Stimulated activated naive CD8-positive, alpha-beta T cell treated with anti-CD3 and anti-CD28 coated beads, Interleukin-15, amount 100 ng/mL, for 72 hours (primary cell): Measurements from ENCODE around the gene RTL1.

ENCODE experiments used
- ATAC-seq: fragments of 150-1000 bp; cut with Tn5 transposase; 2 replicates; pipeline ENCODE4 v1.10.0; 2021; ENCODE audit warnings: mild to moderate bottlenecking, moderate library complexity
- DNase-seq, 2 donors: peaks; one replicate each; pipeline ENCODE4 v3.0.0; 2021 to 2022
- H3K27ac Mint-ChIP-seq, 2 donors: one replicate each; pipeline ENCODE4 v1.8.0; 2022; ENCODE audit warnings: mild to moderate bottlenecking in 2 of 2, mixed read lengths in 2 of 2, moderate library complexity in 2 of 2
- H3K27me3 Mint-ChIP-seq: one replicate; pipeline ENCODE4 v1.8.0; 2022; ENCODE audit warnings: mixed read lengths
- H3K4me1 Mint-ChIP-seq: one replicate; pipeline ENCODE4 v1.8.0; 2022; ENCODE audit warnings: mild to moderate bottlenecking, mixed read lengths
- H3K4me3 Mint-ChIP-seq, 2 donors: one replicate each; pipeline ENCODE4 v1.8.0; 2022; ENCODE audit warnings: mild to moderate bottlenecking in 2 of 2, mixed read lengths in 2 of 2, moderate library complexity in 1 of 2
- H3K9me3 Mint-ChIP-seq, 2 donors: one replicate each; pipeline ENCODE4 v1.8.0; 2022; ENCODE audit warnings: mixed read lengths in 2 of 2

Gene RTL1

DNA sequence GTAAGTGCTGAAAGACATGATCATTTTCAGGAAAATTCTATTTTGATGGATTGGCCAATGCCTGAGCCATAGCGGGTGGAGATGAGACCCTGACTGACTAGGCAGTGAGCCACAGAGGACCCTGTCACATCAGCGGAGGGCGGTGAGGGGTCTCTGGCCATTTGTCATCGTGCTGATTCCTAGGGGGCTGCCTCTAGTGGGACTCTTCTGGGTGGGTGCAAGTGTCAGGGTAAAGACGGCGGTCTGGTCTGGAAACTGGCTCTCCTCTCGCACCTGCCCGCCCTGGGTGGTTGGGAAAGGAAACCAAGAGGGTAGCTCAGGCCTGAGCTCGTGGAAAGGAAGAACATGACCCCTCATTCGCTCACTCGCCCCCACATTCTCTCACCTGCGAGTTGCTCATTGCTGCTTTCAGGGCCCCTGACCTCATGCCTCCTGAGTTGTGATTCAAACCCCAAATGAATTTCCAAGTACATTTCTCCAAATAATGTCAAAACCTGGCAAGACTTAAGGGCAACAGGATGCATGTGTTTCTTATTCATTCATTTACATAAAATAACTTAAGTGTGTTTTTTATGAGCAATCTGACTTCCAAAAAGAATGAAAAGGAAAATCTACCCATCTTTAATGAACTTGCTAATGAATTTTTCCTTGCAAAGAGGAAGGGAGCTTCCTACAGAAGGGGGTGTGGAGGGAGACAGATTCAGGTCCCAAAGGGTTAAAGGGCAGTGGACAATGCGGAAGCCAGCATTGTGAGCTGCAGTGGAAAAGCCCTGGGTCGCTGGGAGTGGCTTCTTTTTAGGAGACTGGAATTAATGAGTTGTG lies 64.8 kb downstream of the RTL1 start:
- peaks cover 9% of the 10 kb centered on the region for H3K27me3 Mint-ChIP-seq
- no peak for DNase-seq
- no peaks in the 10 kb centered on the region for H3K9me3 Mint-ChIP-seq
- peak overlapping the region in 1 of 2 donors; percentile 57 for H3K27ac Mint-ChIP-seq
- peaks cover 17% of the 10 kb centered on the region for H3K4me1 Mint-ChIP-seq
- H3K4me3 Mint-ChIP-seq, result no peak overlapping the region
- no peak for ATAC-seq

DNA sequence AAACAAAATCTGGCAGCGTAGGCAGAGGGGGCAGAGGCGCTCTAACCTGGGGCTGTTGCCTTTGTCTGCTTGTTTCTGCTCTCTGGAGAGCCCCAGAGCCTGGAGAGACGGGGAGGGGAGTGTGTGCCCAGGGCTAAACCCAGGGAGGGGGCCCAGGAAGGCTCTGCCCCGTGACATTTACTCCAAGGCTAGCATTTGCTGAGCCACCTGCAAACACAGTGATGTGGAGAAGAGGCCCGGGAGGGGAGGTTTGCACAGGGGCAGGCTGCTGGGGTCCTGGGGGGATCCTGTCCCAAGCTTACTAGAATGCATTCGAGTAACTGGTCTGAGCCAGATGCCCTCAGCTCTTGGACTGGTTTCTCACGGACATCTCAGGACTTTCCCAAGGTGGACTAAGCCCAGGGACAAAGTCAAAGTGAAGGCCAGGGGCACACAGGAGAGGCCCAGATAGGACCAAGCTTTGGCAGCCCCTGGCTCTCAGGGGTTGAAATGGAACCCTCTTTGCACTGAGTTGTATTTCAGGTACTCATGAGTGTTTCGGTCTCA lies 65.6 kb downstream of the RTL1 start:
- DNase-seq (no peak), ATAC-seq (no peak)
- H3K27ac Mint-ChIP-seq, result no peak overlapping the region
- H3K27me3 Mint-ChIP-seq, result peaks cover 17% of the 10 kb centered on the region
- no peak overlapping the region for H3K4me3 Mint-ChIP-seq
- H3K4me1 Mint-ChIP-seq, result peaks cover 11% of the 10 kb centered on the region
- H3K9me3 Mint-ChIP-seq, result no peaks in the 10 kb centered on the region

GRCh38 chr14:100836941-100837804 lies 66.3 kb downstream of the RTL1 start:
- peaks cover 21% of the 10 kb centered on the region for H3K27me3 Mint-ChIP-seq
- no peak overlapping the region for H3K4me3 Mint-ChIP-seq
- H3K27ac Mint-ChIP-seq, result no peak overlapping the region
- no peak for DNase-seq
- peaks cover 11% of the 10 kb centered on the region for H3K4me1 Mint-ChIP-seq
- no peak for ATAC-seq
- H3K9me3 Mint-ChIP-seq, result no peaks in the 10 kb centered on the region

GRCh38 chr14:100836311-100836805 lies 67.2 kb downstream of the RTL1 start:
- Mint-ChIP-seq H3K9me3 (no peaks in the 10 kb centered on the region), H3K4me1 (peaks cover 11% of the 10 kb centered on the region), H3K4me3 (no peak overlapping the region), H3K27ac (peak overlapping the region in 1 of 2 donors; percentile 51), H3K27me3 (peaks cover 26% of the 10 kb centered on the region)
- ATAC-seq (no peak), DNase-seq (no peak)

- ATAC-seq, result no peak
Observed at GRCh38 chr14:100835548-100836310, 67.8 kb downstream of the RTL1 start.

GRCh38 chr14:100834794-100835547 lies 68.6 kb downstream of the RTL1 start:
- Mint-ChIP-seq H3K27me3 (peaks cover 32% of the 10 kb centered on the region), H3K4me1 (peaks cover 11% of the 10 kb centered on the region), H3K27ac (no peak overlapping the region), H3K9me3 (no peaks in the 10 kb centered on the region), H3K4me3 (no peak overlapping the region)
- ATAC-seq (no peak), DNase-seq (no peak)

More at GRCh38 chr14:100835548-100836310, 67.8 kb downstream of the RTL1 start:
- Mint-ChIP-seq H3K4me3 (no peak overlapping the region), H3K27ac (no peak overlapping the region), H3K27me3 (peaks cover 31% of the 10 kb centered on the region), H3K4me1 (peaks cover 11% of the 10 kb centered on the region), H3K9me3 (no peaks in the 10 kb centered on the region)
- DNase-seq, result no peak

DNA sequence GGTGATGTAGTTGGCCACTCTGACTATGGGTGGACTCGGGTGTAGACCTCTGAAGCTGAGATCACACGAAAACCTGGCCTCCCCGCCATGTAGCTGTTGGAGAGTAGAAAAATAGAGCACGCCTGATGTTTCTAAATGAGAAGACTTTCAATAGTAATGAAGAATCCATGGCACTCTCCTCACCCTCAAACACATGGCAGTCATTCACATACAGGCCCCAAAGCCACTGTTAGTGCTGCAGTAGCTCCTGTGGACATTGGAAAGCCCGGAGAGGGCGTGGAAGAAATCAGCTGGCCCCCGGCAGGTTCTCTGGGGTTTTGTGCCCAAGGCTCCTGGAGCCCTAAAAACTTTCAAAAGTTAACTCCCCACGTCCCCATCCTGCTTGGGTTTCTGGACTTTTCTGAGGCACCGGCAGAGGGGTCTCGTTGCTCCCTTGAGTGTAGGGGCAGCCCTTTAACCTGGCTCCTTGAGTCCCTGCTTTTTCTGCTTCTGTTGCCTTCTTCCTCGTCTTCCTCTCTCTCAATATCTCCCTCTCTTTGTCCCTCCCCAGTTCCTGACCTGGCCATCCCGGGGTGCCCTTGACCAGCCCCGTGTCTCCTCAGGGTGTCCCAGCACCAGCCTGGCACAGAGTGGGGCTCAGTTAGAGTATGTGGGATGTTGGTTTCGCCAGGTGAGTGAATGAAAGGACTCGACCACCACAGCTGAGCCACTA lies 69.3 kb downstream of the RTL1 start:
- peaks cover 10% of the 10 kb centered on the region for H3K4me1 Mint-ChIP-seq
- no peak for ATAC-seq
- H3K27ac Mint-ChIP-seq, result no peak overlapping the region
- no peak overlapping the region for H3K4me3 Mint-ChIP-seq
- no peaks in the 10 kb centered on the region for H3K9me3 Mint-ChIP-seq
- peaks cover 39% of the 10 kb centered on the region for H3K27me3 Mint-ChIP-seq
- no peak for DNase-seq

- DNase-seq (no peak), ATAC-seq (no peak)
- no peaks in the 10 kb centered on the region for H3K4me1 Mint-ChIP-seq
- H3K27ac Mint-ChIP-seq, result no peak overlapping the region
- H3K4me3 Mint-ChIP-seq, result no peak overlapping the region
- H3K9me3 Mint-ChIP-seq, result peaks cover 2 to 10% of the 10 kb centered on the region in 2 donors
- peaks cover 54% of the 10 kb centered on the region for H3K27me3 Mint-ChIP-seq
Observed at GRCh38 chr14:100832311-100832960, 71.1 kb downstream of the RTL1 start.

DNA sequence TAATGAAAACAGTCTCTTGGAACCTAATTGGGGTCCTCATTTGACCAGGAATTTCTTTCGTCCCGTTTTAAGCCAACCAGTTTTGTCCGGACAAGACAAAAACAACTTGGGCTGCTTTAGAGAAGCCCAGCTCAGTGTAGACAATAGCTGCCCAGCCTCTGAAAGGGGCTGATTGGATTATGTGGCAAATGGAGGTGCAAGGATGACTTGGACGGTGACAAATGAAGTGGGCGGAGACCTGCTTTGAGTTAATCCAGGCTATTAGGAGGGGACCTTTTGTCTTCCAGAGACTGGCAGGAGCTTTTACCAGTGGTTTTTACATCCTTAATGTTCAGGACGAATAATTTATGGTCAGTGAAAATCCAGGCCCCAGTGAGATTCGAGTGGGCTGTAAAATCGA lies 72.8 kb downstream of the RTL1 start:
- Mint-ChIP-seq H3K4me3 (no peak overlapping the region), H3K4me1 (peaks cover 12% of the 10 kb centered on the region), H3K9me3 (peaks cover 4 to 15% of the 10 kb centered on the region in 2 donors), H3K27me3 (peaks cover 69% of the 10 kb centered on the region), H3K27ac (no peak overlapping the region)
- no peak for DNase-seq
- no peak for ATAC-seq
